GM21390 (cell line): ENCODE results near the gene SHISA9.
"Not testable (repeated sequence)": the region's sequence is repeated elsewhere in the genome, so short reads cannot be mapped to it uniquely, and the experiment has no call there.

Experiments
- ATAC-seq: cut with Tn5 transposase; IDR thresholded peaks from one replicate; pipeline ENCODE4 v1.9.1; 2021; ENCODE audit not compliant: unreplicated experiment

The SHISA9 gene

DNA sequence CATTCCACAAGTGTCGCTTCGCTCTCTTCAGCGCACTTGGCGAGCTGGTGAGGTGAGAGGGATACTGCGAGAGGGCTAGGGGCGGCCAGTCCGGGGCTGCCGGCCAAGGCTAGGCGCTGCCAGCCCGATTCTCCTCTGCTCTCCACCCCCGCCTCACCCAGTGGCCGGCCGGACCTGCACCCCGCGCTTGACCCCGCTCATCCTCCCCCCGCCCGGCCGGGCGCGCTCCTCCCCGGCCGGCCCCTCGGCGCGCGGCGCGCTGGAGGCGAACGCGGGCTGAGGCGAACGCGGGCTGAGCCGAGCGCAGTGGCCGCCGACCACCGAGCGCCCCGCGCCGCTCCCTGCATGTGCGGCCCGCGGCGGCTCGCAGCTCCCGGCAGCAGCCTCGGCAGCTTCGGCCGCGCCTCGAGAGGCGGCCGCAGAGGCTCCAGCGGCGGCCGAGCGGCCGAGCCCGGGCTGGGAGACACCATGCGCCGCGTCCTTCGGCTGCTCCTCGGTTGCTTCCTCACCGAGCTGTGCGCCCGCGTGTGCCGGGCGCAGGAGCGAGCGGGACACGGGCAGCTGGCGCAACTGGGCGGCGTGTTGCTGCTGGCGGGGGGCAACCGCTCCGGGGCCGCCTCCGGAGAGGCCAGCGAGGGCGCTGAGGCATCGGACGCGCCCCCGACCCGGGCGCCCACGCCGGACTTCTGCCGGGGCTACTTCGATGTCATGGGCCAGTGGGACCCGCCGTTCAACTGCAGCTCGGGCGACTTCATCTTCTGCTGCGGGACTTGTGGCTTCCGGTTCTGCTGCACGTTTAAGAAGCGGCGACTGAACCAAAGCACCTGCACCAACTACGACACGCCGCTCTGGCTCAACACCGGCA, at the start of gene SHISA9:
Gene SHISA9 (plus strand): TSS at position 2 of the 865 bp plus-strand sequence.
- ATAC-seq, result no peak

DNA sequence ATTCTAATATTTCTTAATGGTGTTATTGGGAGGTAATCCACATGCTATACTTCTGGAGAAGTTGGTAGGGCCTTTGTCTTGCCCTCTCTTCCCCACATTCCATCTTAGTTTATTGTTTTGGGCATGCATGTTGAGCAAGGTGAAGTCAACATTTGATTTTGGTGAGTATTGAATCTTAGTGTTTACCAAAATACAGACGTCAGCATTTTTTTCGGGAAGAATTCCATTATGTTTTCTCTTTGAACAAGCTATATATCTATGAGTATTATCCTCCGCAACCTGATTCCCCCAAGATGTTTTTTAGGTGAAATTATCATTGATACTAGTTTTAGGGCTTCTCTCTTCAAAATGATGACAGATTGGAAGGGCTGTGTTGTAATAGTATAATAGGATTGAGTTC, 47.4 kb upstream of the SHISA9 start:
- ATAC-seq, result no peak

DNA sequence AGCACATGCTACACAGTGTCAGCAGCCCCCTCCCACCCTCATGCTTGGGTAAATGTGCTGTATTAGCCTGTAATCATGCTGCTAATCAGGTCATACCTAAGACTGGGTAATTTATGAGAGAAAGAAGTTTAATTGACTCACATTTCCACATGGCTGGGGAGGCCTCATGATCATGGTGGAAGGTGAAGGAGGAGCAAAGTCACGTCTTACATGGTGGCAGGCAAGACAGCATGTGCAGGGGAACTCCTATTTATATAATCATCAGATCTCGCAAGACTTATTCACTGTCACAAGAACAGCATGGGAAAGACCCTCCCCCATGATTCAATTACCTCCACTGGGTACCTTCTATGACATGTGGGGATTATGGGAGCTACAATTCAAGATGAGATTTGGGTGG, 44.0 kb upstream of the SHISA9 start:
- ATAC-seq, result not testable (repeated sequence)

DNA sequence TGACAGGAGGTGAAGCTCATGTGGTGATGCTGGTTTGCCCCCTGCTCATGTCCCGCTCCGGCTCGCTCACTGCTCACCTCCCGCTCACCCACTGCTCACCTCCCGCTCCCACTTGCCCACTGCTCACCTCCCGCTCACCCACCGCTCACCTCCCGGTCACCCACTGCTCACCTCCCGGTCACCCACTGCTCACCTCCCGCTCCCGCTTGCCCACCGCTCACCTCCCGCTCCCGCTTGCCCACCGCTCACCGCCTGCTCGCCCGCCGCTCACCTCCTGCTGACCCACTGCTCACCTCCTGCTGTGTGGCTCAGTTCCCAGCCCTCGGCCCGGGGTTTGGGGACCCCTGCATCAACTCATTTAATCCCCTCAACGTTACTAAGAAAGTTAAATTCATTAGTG, 39.1 kb upstream of the SHISA9 start:
- ATAC-seq, result no peak

DNA sequence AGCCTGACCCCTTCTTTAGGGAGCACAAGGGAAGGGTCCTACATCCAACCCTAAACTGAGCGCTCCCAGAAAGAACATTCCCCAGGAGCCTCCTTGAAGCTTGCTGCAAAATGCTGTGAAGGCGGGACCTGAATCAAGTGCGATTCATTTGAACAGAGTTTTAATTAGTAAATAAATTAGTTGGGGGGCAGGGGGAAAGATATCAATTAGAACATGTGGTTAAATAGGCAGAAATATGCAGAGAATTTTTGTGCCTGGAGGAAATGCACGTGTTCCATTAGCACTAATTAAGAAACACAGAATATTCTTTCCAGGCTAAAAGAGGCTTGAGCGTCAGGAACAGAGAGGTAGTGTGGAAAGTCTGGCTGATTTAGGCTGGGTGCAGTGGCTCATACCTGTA, 38.5 kb upstream of the SHISA9 start:
- ATAC-seq, result no peak

DNA sequence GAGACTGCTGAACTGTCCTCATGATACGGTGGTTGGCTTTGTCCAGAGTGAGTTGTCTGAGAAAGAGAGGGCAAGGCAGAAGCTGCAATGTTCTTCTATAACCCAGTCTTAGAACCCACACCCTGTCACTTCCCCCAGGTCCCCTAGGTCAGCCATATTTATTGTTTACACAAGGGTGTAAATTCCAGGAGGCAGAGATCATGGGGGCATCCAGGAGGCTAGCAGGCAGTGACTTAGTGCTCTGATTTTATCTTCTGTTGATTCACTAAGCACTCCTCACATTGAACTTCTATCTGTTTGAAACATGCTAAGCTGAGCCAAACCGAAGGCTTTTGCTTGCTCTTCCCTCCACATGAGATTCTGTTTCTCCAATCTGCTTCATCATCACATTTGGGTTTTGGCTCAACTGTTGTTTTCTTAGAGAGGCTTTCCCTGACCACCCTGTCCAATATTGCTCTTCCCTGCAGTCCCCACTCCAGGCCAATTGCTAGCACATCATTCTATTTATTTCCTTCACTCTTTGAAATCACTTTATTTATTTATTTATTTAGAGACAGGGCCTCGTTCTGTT, 34.3 kb upstream of the SHISA9 start:
- no peak for ATAC-seq

DNA sequence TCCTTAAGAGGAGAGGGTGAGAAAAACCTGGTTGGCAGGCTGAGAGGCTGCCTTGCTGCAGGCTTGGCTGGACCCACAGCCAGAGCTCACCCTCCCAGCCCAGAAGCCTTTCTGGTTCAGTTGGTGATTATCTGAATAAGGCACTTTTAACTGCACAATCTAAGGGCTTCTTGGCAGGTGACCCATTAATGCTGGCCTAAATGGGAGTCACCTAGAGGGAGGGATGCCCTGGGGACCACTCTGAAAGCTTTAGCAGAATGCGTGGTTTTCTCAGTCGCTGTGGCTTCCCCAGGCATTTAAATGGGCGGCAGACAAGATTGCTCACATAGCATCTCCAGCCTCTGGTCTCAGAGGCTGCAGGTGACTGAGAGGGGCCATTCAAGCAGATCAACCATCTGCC, 33.2 kb upstream of the SHISA9 start:
- ATAC-seq, result no peak

DNA sequence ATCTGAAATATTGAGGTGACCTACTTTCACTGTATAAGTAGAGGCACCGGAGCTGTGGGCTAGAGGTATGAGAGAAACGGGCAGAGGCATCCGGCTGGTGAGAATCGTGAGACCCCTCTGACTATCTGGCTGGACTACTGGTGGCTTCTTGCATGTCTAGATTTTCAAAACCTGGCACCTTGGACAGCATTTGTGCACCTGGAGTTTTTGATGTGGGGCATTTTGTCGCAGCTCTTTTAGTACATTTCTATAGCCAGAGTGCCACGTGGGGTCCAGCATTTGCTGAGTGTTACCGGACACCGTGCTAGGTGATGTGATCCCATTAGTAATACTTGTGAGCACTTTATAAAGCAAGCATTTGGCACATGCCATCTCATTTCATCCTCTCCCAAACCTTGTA, 32.6 kb upstream of the SHISA9 start:
- no peak for ATAC-seq

DNA sequence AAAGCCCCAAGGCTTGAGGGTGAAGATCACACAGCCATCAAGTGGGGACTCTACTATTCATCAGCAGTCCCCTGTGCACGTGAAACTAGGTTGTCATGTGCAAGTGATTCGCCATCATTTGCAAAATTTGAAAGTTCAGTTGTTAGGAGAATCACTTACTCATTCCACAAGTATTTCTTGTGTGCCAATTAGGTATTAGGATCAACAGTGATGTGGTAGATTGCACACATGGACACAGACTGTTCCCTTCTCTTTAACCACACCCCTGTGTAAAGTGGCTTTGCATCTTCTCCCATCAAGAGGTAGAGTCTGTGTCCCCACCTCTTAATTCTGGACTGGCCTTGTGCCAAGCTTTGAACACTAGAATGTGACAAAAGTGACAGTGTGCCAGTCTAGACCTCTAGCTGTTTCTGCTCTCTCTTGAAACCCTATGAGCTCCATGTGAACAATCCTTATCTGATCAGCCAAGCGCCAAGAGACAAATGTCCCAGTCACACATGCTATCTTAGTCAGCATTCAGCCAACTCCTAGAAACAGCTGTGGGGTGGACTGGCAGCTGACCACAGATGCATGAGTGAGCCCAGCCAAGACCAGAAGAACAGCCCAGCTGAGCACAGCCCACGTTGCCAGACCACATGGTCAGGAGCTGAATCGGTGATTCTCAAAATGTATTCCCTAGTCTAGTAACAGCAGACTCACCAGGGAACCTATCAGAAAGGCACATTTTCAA, 31.5 kb upstream of the SHISA9 start:
- ATAC-seq, result no peak

DNA sequence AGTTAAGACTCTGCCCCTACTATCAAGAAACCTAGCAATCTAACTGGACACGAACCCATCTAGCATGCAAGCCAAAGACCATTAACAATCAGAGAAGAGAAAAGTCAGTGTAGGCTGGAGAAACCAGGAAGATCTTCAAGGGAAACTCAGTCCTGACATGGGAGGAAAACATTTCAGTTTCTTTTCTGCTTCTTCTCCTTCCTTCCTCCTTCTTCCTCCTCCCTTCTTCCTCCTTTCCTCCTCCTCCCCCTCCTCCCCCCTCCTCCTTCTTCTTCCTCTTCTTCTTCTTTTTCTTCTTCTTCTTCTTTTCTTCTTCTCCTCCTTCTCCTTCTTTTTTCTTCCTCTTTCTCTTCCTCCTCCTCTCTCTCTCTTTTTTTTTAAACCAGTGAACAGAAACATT, 29.6 kb upstream of the SHISA9 start:
- no peak for ATAC-seq

DNA sequence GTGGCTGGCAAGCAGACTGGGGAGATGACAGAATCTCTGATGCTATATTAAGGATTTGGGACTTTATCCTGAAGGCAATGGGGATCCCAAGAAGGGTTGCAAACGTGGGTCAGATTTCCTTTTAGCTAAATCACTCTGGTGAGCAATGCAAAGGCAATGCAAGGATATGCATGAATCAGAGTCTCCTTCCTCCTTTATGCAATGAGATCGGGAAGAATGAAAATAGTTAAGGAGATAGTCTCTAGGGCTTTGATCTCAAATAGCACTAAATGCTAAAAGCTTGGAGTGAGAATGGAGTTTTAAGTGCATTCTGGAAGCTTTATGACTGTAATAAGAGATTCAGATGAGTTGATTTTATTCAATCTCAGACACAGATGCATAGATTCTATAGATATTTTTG, 27.2 kb upstream of the SHISA9 start:
- ATAC-seq, result no peak

DNA sequence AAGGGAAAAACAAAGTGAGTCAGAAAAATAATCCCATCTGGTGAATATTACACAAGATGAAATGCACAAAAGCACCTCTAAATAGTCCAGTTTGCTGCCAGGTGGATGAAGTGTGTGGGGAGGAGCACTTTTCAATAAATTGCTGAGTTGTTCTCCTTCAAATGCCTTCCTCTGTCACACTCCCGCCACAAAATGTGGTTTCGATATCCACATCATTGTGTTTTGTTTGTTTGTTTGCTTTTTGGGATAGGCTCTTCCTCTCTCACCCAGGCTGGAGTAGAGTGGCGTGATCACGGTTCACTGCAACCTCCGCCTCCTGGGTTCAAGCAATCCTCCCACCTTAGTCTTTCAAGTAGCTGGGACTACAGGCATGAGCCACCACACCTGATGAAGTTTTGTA, 24.6 kb upstream of the SHISA9 start:
- no peak for ATAC-seq

DNA sequence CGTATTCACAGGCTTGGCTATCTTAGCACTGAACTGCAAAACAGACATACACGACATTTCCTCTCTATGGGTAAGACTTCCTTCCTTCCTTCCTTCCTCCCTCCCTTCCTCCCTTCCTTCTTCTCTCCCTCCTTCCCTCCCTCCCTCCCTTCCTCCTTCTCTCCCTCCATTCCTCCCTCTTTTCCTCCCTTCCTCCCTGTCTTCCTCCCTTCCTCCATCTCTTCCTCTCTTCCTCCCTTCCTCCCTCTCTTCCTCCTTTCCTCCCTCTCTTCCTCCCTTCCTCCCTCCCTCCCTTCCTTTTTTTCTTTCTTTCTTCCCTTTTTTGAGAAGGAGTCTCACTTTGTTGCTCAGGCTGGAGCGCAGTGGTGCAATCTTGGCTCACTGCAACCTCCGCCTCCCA, 22.4 kb upstream of the SHISA9 start:
- no peak for ATAC-seq

DNA sequence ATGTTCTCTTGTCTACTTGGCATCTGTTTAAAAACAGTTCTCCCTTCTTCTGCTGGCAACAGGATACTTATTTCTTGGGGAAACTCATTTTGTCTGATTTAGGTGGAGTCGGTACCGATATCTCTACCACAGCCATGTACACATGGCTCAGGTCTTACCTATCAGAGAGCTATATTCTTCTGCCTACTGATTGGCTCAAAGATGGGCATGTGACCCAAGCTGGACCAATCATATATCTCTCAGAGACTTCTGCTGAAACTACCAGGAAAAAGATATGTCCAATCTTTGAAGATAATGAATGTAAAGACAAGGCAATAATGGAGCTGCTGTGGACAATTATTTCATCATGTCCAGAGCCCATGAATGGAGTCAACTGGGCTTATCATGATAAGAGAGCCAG, 21.6 kb upstream of the SHISA9 start:
- no peak for ATAC-seq

DNA sequence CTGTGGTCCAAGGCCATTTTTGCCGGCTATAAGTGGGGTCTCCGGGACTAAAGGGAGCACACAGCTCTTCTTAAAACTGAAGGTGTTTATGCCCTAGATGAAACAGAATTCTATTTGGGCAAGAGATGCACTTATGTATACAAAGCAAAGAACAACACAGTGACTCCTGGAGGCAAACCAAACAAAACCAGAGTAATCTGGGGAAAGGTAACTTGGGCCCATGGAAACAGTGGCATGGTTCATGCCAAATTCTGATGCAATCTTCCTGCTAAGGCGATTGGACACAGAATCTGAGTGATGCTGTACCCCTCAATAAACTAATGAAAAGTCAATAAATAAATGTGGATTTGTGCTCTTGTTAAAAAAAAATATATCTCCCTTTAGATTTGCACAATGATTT, 20.2 kb upstream of the SHISA9 start:
- no peak for ATAC-seq

DNA sequence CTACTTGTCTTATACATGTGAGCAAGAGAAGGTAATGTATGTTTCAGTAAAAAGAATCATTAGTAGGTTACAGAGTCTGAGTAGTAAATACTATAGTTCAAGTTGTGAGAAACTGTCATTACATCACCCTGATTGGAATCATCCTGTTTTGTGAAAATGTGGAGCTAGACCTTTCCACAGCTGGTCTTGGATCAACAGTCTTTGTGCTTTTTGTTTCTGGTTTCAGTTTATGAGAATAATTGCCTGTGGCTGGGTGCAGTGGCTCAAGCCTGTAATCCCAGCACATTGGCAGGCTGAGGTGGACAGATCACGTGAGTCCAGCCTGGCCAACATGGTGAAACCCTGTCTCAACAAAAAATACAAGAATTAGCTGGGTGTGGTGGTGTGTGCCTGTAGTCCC, 19.7 kb upstream of the SHISA9 start:
- no peak for ATAC-seq

DNA sequence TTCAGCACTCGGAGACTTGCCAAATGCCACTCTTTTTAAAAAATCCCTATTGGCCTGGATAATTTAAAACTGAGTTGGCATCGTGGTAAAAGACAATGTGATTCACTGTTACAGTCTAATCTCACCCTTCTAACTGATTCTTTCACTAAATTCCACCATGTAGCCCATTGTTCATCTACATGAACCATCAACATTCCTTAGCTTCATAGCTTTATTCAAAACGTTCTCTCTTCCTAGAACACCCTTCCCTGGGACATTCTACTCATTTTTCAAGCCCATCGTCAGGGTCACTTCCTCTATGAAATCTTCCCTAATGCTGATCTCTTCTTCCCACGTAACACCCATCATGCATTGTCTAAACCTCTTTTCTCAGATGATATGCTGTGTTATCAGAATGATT, 15.7 kb upstream of the SHISA9 start:
- ATAC-seq, result no peak

DNA sequence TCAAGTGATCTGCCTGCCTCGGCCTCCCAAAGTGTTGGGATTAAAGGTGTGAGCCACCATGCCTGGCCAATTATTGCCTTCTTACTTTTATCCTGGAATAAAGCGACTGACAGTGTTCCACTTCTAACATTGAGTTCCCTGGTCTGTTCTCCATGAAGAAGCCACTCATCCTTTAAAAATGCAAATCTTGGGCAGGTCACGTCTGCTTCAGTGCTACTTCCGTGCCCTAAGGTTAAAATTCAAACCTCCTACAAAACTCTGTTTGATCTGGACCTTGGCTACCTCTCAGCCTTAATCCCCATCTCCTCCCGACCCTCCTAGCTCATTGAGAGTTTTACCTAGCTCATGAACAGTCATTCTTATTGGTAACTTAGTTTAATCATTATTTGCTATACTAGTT, 9.6 kb upstream of the SHISA9 start:
- no peak for ATAC-seq

DNA sequence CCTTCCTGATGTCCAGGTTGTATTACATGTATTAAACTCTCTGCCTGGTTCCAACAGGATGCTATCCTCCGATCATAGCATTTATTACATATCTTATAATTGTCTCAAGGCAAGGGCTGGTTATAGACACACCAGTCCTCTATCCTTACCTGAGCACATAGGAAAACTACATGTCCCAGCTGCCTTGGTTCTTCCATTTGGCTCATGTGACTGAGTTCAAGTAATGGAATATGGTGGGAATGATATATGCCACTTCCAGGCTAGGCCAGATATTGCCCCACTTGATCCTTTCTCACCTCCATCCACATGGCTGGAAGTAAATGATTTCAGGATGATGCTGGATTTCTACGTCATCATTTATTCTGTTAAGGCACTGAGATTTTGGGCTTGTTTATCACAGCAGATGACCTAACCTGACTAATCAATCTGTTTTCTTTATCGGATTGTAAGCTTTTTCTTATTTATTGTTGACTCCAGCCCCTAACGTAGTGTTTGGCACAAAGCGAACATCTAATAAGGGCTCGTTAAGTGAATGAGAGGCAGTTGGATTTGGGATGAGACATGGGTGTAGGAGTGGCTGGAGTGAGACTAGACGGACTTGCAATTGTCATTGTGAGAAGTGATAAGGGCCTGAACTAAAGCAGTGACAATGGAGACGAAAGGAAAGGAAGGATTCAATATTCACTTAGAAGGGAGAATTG, 8.2 kb upstream of the SHISA9 start:
- no peak for ATAC-seq

DNA sequence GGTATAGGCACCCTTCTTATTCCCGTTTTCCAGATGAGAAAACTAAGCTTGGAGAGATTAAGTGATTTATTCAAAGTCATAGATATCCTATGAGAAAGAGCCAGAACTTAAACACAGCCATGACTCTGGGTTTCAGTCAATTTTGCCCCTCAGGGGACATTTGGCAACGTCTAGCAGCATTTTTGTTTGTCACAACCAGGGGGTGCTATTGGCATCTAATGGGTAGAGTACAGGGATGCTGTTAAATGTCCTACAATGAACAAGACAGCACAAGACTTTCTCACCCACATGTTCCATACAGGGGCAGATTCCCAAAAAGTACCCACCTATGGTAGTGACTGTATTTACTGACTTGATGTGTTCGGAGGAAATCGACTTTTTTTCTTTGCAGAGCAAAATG, 4.8 kb upstream of the SHISA9 start:
- no peak for ATAC-seq

DNA sequence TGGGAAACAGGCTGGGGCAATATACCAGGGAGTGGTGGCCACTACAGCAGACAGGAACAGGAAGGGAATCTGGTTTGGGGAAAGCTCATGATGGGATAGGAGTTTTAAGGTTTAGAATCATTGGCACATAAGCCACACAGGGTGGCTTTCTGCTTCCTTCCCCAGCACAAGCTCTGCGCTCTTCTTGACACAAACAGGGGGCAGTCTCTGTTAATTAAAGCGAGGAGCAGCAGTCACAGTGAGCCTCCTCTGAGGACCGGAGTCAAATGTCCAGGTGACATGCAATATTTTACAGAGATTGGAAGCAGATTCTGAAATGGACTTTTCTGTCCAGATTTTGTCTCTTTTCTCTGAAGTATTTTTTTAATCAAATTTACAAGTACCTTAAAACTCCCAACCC, 2.8 kb upstream of the SHISA9 start:
- no peak for ATAC-seq
